Stomach (tissue), 9 donors: ENCODE results near the gene DEPDC5. TPM values are rescaled to one million over a fixed set of nuclear protein-coding genes. Genes with fewer than 3 reads are reported as not detected.

Experiments used
- DNase-seq, 2 donors: peaks; one replicate each; pipeline versions ENCODE4 v3.0.0 to v3.0.0-alpha.2; 2013 to 2019
- H3K27ac ChIP-seq, 5 donors: fragments of 200-600 bp in 4 of 5; sonication (generic) in 4 of 5; one replicate each; pipeline ENCODE4 v1.5.1; 2013 to 2019; ENCODE audit warnings: mild to moderate bottlenecking in 1 of 5, moderate library complexity in 1 of 5
- H3K27me3 ChIP-seq, 3 donors: fragments of 200-600 bp; sonication (generic); one replicate each; pipeline ENCODE4 v1.5.1; 2017 to 2019; ENCODE audit warnings: mixed run types in 1 of 3
- H3K36me3 ChIP-seq, 4 donors: fragments of 200-600 bp; sonication (generic); 1 replicate in 3 of 4; 2 replicates in 1 of 4; pipeline ENCODE4 v1.5.1; 2016 to 2019
- H3K4me1 ChIP-seq, 4 donors: fragments of 200-600 bp; sonication (generic); one replicate each; pipeline ENCODE4 v1.5.1; 2016 to 2019
- H3K4me3 ChIP-seq, 4 donors: fragments of 200-600 bp; sonication (generic) in 3 of 4; one replicate each; pipeline ENCODE4 v1.5.1; 2016 to 2019; ENCODE audit warnings: mild to moderate bottlenecking in 1 of 4
- H3K9me3 ChIP-seq, 4 donors: fragments of 200-600 bp; sonication (generic); one replicate each; pipeline ENCODE4 v1.5.1; 2016 to 2019
- CTCF ChIP-seq, 7 experiments: fragments of 450-650 bp in 4 of 7; fragments of 200-600 bp in 3 of 7; sonication (generic) in 3 of 7; IDR thresholded peaks; one replicate each; pipeline ENCODE4 v1.5.1; 2016 to 2019; ENCODE audit warnings: antibody characterized with exemption in 7 of 7, control low read depth in 2 of 7, mild to moderate bottlenecking in 1 of 7
- EP300 ChIP-seq: sonication (generic); formaldehyde crosslinking; IDR thresholded peaks from one replicate; pipeline ENCODE4 v1.6.1; 2017; ENCODE audit warnings: antibody characterized with exemption
- POLR2A ChIP-seq, 4 donors: fragments of 450-650 bp; IDR thresholded peaks; one replicate each; pipeline ENCODE4 v1.6.1; 2016; ENCODE audit warnings: antibody characterized with exemption in 4 of 4, control low read depth in 2 of 4, mild to moderate bottlenecking in 1 of 4, moderate library complexity in 1 of 4
- POLR2AphosphoS5 ChIP-seq, 3 donors: sonication (generic); formaldehyde crosslinking; IDR thresholded peaks; one replicate each; pipeline ENCODE4 v1.6.1; 2016; ENCODE audit warnings: antibody characterized with exemption in 3 of 3
- WGBS, 5 donors: extraction: QIAGEN DNeasy Blood & Tissue Kit in 3 of 5; methylation state at CpG; one replicate each; pipeline versions ENCODE4 v1.1.5 to v1.1.7; 2013 to 2018; 5-methylcytosine and 5-hydroxymethylcytosine counted together
- intact Hi-C: fragments of 100-400 bp; cut with DNase I; formaldehyde crosslinking; loops from one replicate; pipeline ENCODE4 v1.15.1; 2023; ENCODE audit warnings: low total_unique reads
- polyA plus RNA-seq, 3 donors: library from polyadenylated mRNA; stranded (reverse); fragments of 200-250 nt; gene quantifications; one replicate each; pipeline ENCODE4 v1.2.3, GENCODE V29; 2013
- total RNA-seq, 5 donors: library from RNA; depleted of rRNA; stranded (reverse); fragments of >200 nt; gene quantifications; one replicate each; pipeline versions ENCODE4 v1.1.0 to v1.2.3, GENCODE V29; 2014 to 2016
- donor health status: healthy with polysubstance abuse.
- donor health status: Bipolar disorder and iron deficiency.
- donor health status: healthy.

The DEPDC5 gene
- total and polyA plus RNA-seq, 8 donors, result 4.7 to 39.1 (median 20.2) TPM

GRCh38 chr22:31844941-31845340 is 91.1 kb downstream of the DEPDC5 start:
- H3K27me3 ChIP-seq, result no peaks in the 10 kb centered on the region
- no peak overlapping the region for H3K27ac ChIP-seq
- no peak for DNase-seq
- WGBS, 5 donors, result 95 to 98% (median 98%) methylated on average over 17 of the region's 17 CpGs
- intact Hi-C loops, result no loop called here
- peaks cover 50 to 100% (median 98%) of the 10 kb centered on the region in 4 donors for H3K36me3 ChIP-seq
- H3K4me1 ChIP-seq, result peaks cover 0 to 3% (median 0%) of the 10 kb centered on the region in 4 donors
- H3K9me3 ChIP-seq, result no peaks in the 10 kb centered on the region
- no peak overlapping the region for H3K4me3 ChIP-seq
- TF ChIP-seq EP300 (no peak), POLR2AphosphoS5 (IDR thresholded peaks at IDR 0.05) (no peak), POLR2A (IDR thresholded peaks at IDR 0.05) (no peak), CTCF (IDR thresholded peaks at IDR 0.05) (no peak)

DNA sequence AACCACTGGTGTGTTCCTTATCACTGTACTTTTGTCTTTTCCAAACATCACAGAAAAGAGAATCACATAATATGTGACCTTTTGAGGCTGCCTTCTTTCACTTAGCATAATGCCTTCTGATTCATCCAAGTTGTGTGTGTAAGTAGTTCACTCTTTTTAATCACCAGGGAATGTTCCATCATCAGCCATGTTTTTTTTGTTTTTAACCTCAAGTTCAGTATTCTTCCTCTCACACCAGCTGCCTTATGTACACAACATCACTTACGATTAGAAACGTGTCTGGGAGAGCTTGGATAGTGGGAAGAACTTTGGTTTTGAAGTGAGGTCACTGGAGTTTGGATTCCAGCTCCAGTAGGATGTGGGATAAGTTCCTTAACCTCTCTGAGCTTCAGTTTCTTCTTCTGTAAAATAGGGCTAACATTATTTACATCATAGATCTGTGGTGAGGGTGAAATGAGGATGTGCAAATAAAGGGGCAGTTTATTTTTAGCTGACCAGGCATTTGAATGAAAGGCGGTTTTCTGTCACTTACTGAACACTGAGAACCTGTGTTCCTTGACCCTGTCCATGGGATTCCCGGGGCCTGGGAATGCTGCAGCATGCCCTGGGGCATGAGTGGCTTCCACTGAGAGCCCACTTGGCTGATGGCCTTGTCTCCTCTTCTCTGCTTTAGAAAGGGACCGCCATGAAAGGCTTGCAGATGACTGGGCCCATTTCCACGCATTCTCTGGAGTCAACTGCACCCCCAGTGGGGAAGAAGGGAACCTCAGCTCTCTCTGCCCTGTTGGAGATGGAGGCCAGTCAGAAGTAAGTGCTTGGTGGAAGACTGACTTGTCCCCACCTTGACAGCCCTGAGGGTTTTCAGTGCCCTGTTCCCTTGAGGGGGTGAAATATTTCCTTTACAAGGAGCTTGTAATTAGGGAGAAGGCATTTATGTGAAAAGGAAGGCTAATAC is 92.6 kb downstream of the DEPDC5 start:
- Histone ChIP-seq H3K27me3 (no peaks in the 10 kb centered on the region), H3K4me3 (no peak overlapping the region), H3K36me3 (peaks cover 60 to 99% (median 97%) of the 10 kb centered on the region in 4 donors), H3K4me1 (no peaks in the 10 kb centered on the region), H3K27ac (no peak overlapping the region), H3K9me3 (no peaks in the 10 kb centered on the region)
- no peak for TF ChIP-seq POLR2AphosphoS5 (IDR thresholded peaks at IDR 0.05)
- no peak for TF ChIP-seq CTCF (IDR thresholded peaks at IDR 0.05)
- no peak for TF ChIP-seq EP300
- TF ChIP-seq POLR2A (IDR thresholded peaks at IDR 0.05), result no peak
- DNase-seq, result no peak
- intact Hi-C loops, result no loop called here
- WGBS, 5 donors, result 72 to 81% (median 77%) methylated on average over 6 of the region's 6 CpGs

DNA sequence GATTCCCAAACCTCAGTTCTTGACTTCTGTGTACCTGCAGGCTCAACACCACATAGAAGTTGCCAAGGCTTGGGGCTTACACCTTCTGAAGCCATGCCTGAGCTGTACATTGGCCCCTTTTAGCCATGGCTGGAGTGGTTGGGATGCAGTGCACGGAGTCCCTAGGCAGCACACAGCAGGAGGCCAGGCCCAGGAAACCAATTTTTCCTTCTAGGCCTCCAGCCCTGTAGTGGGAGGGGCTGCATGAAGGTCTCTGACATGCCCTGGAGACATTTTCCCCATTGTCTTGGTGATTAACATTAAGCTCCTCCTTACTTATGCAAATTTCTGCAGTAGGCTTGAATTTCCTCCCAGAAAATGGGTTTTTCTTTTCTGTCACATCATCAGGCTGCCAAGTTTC is 94.6 kb downstream of the DEPDC5 start:
- WGBS, 5 donors, result 80 to 100% (median 96%) methylated on average over 1 of the region's 1 CpG
- no peaks in the 10 kb centered on the region for H3K4me1 ChIP-seq
- no peaks in the 10 kb centered on the region for H3K27me3 ChIP-seq
- intact Hi-C loops, result no loop called here
- H3K9me3 ChIP-seq, result no peaks in the 10 kb centered on the region
- H3K4me3 ChIP-seq, result no peak overlapping the region
- no peak for DNase-seq
- no peak for TF ChIP-seq CTCF (IDR thresholded peaks at IDR 0.05)
- no peak for TF ChIP-seq POLR2AphosphoS5 (IDR thresholded peaks at IDR 0.05)
- TF ChIP-seq EP300, result no peak
- TF ChIP-seq POLR2A (IDR thresholded peaks at IDR 0.05), result no peak
- H3K27ac ChIP-seq, result no peak overlapping the region
- peaks cover 69 to 100% (median 97%) of the 10 kb centered on the region in 4 donors for H3K36me3 ChIP-seq

GRCh38 chr22:31850135-31850534 is 96.3 kb downstream of the DEPDC5 start:
- intact Hi-C loops, result no loop called here
- TF ChIP-seq EP300, result no peak

More at GRCh38 chr22:31850135-31850534, 96.3 kb downstream of the DEPDC5 start:
- 94 to 97% (median 96%) methylated on average over 3 of the region's 3 CpGs for WGBS, 5 donors
- no peaks in the 10 kb centered on the region for H3K9me3 ChIP-seq
- H3K36me3 ChIP-seq, result peaks cover 69 to 99% (median 95%) of the 10 kb centered on the region in 4 donors
- DNase-seq, result no peak
- no peak overlapping the region for H3K27ac ChIP-seq
- no peaks in the 10 kb centered on the region for H3K4me1 ChIP-seq
- H3K4me3 ChIP-seq, result no peak overlapping the region
- H3K27me3 ChIP-seq, result no peaks in the 10 kb centered on the region
